HG02763 (cell line): ENCODE measurements around the gene DLGAP1.

Experiments
- ATAC-seq: cut with Tn5 transposase; IDR thresholded peaks from one replicate; pipeline ENCODE4 v1.9.1; 2021; ENCODE audit warnings: mild to moderate bottlenecking, moderate library complexity; ENCODE audit not compliant: unreplicated experiment

DLGAP1 gene

GRCh38 chr18:3832025-3832638, 623.0 kb downstream of the DLGAP1 start:
- ATAC-seq: no peak

- ATAC-seq: no peak
Observed at GRCh38 chr18:3830604-3831003, 624.5 kb downstream of the DLGAP1 start.

- ATAC-seq: no peak
Observed at GRCh38 chr18:3827236-3827845, 627.8 kb downstream of the DLGAP1 start.

- no peak for ATAC-seq
Observed at GRCh38 chr18:3826021-3826420, 629.1 kb downstream of the DLGAP1 start.

- ATAC-seq: no peak
Observed at GRCh38 chr18:3824101-3824500, 631.0 kb downstream of the DLGAP1 start.

- no peak for ATAC-seq
Observed at GRCh38 chr18:3823073-3823472, 632.0 kb downstream of the DLGAP1 start.

GRCh38 chr18:3821524-3821923, 633.6 kb downstream of the DLGAP1 start:
- ATAC-seq: no peak

- ATAC-seq: no peak
Observed at GRCh38 chr18:3819961-3820360, 635.1 kb downstream of the DLGAP1 start.

GRCh38 chr18:3816610-3817363, 638.3 kb downstream of the DLGAP1 start:
- ATAC-seq: no peak

- ATAC-seq: no peak
Observed at GRCh38 chr18:3815991-3816390, 639.1 kb downstream of the DLGAP1 start.

- ATAC-seq: no peak
Observed at GRCh38 chr18:3814816-3815215, 640.3 kb downstream of the DLGAP1 start.

- ATAC-seq: no peak
Observed at GRCh38 chr18:3810296-3810695, 644.8 kb downstream of the DLGAP1 start.

- no peak for ATAC-seq
Observed at GRCh38 chr18:3808985-3809780, 645.9 kb downstream of the DLGAP1 start.

GRCh38 chr18:3806656-3807055, 648.5 kb downstream of the DLGAP1 start:
- no peak for ATAC-seq

GRCh38 chr18:3804336-3804735, 650.8 kb downstream of the DLGAP1 start:
- ATAC-seq: no peak

GRCh38 chr18:3803350-3803749, 651.8 kb downstream of the DLGAP1 start:
- ATAC-seq: no peak

- no peak for ATAC-seq
Observed at GRCh38 chr18:3799515-3799914, 655.6 kb downstream of the DLGAP1 start.

GRCh38 chr18:3798032-3798431, 657.1 kb downstream of the DLGAP1 start:
- ATAC-seq: no peak

- no peak for ATAC-seq
Observed at GRCh38 chr18:3796434-3796833, 658.7 kb downstream of the DLGAP1 start.

- ATAC-seq: no peak
Observed at GRCh38 chr18:3794537-3795348, 660.4 kb downstream of the DLGAP1 start.

GRCh38 chr18:3793545-3793944, 661.6 kb downstream of the DLGAP1 start:
- ATAC-seq: no peak
